AG04450 (cell line): ENCODE data around the gene MAGI2. TPM values are rescaled to one million over a fixed set of nuclear protein-coding genes. Genes with fewer than 3 reads are reported as not detected.
"Not testable (repeated sequence)": the region's sequence is repeated elsewhere in the genome, so short reads cannot be mapped to it uniquely, and the experiment has no call there.

ENCODE experiments used
- CTCF ChIA-PET: fragments of 300-600, 350-600 bp; formaldehyde crosslinking; extraction: SDS; loops from one replicate; lab custom pipeline; 2022; ENCODE audit warnings: antibody characterized with exemption, inconsistent platforms; lab: Charles Lee
- POLR2A ChIA-PET: fragments of 350-600 bp; formaldehyde crosslinking; extraction: SDS; loops from one replicate; lab custom pipeline; 2021; ENCODE audit warnings: antibody characterized with exemption, inconsistent platforms; lab: Yijun Ruan, JAX
- DNase-seq: peaks from one replicate; pipeline ENCODE4 v3.0.0-alpha.2; 2011; ENCODE audit warnings: low read depth, low spot score
- H3K27ac ChIP-seq: one replicate; pipeline ENCODE4 v1.5.1; 2012; ENCODE audit warnings: low read depth, low read length, control low read depth
- H3K27me3 ChIP-seq: one replicate; pipeline ENCODE4 v1.6.0; 2012; ENCODE audit warnings: low read length; ENCODE audit not compliant: control insufficient read depth, insufficient read depth
- H3K4me3 ChIP-seq: 2 replicates; pipeline ENCODE4 v1.5.1; 2011; ENCODE audit warnings: mild to moderate bottlenecking, low read depth, low read length, control low read depth
- H3K9me3 ChIP-seq: 2 replicates; pipeline ENCODE4 v1.5.1; 2012; ENCODE audit warnings: low read length; ENCODE audit not compliant: control insufficient read depth, insufficient read depth
- polyA plus RNA-seq: library from polyadenylated mRNA; depleted of rRNA; stranded (reverse); fragments of >200 nt; gene quantifications from 2 replicates; pipeline ENCODE4 v1.2.3, GENCODE V29; 2011
- TF ChIP-seq, protein P1 (sequence below): IDR thresholded peaks from 2 replicates; pipeline ENCODE4 v1.5.1; 2011; ENCODE audit warnings: low read depth, low read length, control low read depth, inconsistent platforms

Gene MAGI2
- polyA plus RNA-seq, 1 experiment = 2.3 TPM

- Histone ChIP-seq H3K4me3 (peak overlapping the region; percentile 80), H3K27ac (peak overlapping the region; percentile 97), H3K27me3 (no peaks in the 10 kb centered on the region), H3K9me3 (no peaks in the 10 kb centered on the region; the same call in 1 of the 2 replicates)
- DNase-seq = no peak
- TF ChIP-seq, protein P1, sequence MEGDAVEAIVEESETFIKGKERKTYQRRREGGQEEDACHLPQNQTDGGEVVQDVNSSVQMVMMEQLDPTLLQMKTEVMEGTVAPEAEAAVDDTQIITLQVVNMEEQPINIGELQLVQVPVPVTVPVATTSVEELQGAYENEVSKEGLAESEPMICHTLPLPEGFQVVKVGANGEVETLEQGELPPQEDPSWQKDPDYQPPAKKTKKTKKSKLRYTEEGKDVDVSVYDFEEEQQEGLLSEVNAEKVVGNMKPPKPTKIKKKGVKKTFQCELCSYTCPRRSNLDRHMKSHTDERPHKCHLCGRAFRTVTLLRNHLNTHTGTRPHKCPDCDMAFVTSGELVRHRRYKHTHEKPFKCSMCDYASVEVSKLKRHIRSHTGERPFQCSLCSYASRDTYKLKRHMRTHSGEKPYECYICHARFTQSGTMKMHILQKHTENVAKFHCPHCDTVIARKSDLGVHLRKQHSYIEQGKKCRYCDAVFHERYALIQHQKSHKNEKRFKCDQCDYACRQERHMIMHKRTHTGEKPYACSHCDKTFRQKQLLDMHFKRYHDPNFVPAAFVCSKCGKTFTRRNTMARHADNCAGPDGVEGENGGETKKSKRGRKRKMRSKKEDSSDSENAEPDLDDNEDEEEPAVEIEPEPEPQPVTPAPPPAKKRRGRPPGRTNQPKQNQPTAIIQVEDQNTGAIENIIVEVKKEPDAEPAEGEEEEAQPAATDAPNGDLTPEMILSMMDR = no peak
- ChIA-PET POLR2A (interaction anchor here (0.5 to 1.5 kb wide), 9 partner anchors 29 to 634 kb away, joined by 3 to 9 read pairs (median 3); no protein-coding TSS in a partner anchor), CTCF (interaction anchor here (0.8 to 0.9 kb wide), 2 partner anchors 155 to 594 kb away, joined by 3 to 4 read pairs; no protein-coding TSS in a partner anchor)
These were observed 255 bp downstream of the MAGI2 start for GRCh38 chr7:79453266-79453557.

GRCh38 chr7:79452495-79453265, 787 bp downstream of the MAGI2 start:
- peak overlapping the region; percentile 80 for H3K4me3 ChIP-seq
- POLR2A ChIA-PET = interaction anchor here (0.6 to 1.5 kb wide), 7 partner anchors 32 to 635 kb away, joined by 3 to 9 read pairs (median 4); no protein-coding TSS in a partner anchor
- no peaks in the 10 kb centered on the region; the same call in 1 of the 2 replicates for H3K9me3 ChIP-seq
- TF ChIP-seq, protein P1 = no peak
- DNase-seq = no peak
- CTCF ChIA-PET = interaction anchor here (0.8 to 2.3 kb wide), 3 partner anchors 155 to 595 kb away, joined by 3 to 10 read pairs (median 5); no protein-coding TSS in a partner anchor
- no peaks in the 10 kb centered on the region for H3K27me3 ChIP-seq
- peak overlapping the region; percentile 97 for H3K27ac ChIP-seq

- Histone ChIP-seq H3K9me3 (no peaks in the 10 kb centered on the region; the same call in 1 of the 2 replicates), H3K27me3 (no peaks in the 10 kb centered on the region), H3K4me3 (peak overlapping the region; percentile 80), H3K27ac (peak overlapping the region; percentile 97)
- POLR2A ChIA-PET = interaction anchor here (0.6 to 1.5 kb wide), 4 partner anchors 28 to 635 kb away, joined by 3 to 6 read pairs (median 4); no protein-coding TSS in a partner anchor
- TF ChIP-seq, protein P1 = no peak
- peak; percentile 53 for DNase-seq
- CTCF ChIA-PET = interaction anchor here (0.6 to 2.3 kb wide), 4 partner anchors 154 to 596 kb away, joined by 3 to 10 read pairs (median 4); no protein-coding TSS in a partner anchor
These were observed 1.4 kb downstream of the MAGI2 start for GRCh38 chr7:79452032-79452494.

GRCh38 chr7:79451580-79451979, 1.9 kb downstream of the MAGI2 start:
- DNase-seq = no peak
- ChIA-PET POLR2A (interaction anchor here (0.6 to 1.0 kb wide), 3 partner anchors 28 to 171 kb away, joined by 3 to 6 read pairs (median 3); no protein-coding TSS in a partner anchor), CTCF (interaction anchor here (0.6 to 2.3 kb wide), 4 partner anchors 154 to 596 kb away, joined by 3 to 10 read pairs (median 4); no protein-coding TSS in a partner anchor)

GRCh38 chr7:79442766-79443165, 10.7 kb downstream of the MAGI2 start:
- not testable (repeated sequence) for H3K9me3 ChIP-seq, H3K27me3 ChIP-seq, H3K27ac ChIP-seq, H3K4me3 ChIP-seq, DNase-seq
- ChIA-PET CTCF (interaction anchor here (1.0 kb wide), 1 partner anchor 70 kb away, joined by 4 read pairs; no protein-coding TSS in a partner anchor), POLR2A (interaction anchor here (0.7 kb wide), 1 partner anchor 9 kb away, joined by 5 read pairs; no protein-coding TSS in a partner anchor)

More at GRCh38 chr7:79451580-79451979, 1.9 kb downstream of the MAGI2 start:
- H3K27ac ChIP-seq = peak overlapping the region; percentile 97
- TF ChIP-seq, protein P1 = no peak
- H3K4me3 ChIP-seq = peak overlapping the region; percentile 80
- no peaks in the 10 kb centered on the region; the same call in 1 of the 2 replicates for H3K9me3 ChIP-seq
- no peaks in the 10 kb centered on the region for H3K27me3 ChIP-seq
